SHP77 treated with DMSO at 0.1 percent for 48 hours (cell line): ENCODE data around the gene CD1B.
"Not testable (repeated sequence)": the region's sequence is repeated elsewhere in the genome, so short reads cannot be mapped to it uniquely, and the experiment has no call there.

Experiments used
- DNase-seq: peaks from one replicate; lab custom pipeline; 2025; lab: John Stamatoyannopoulos, UW

CD1B gene

GRCh38 chr1:158328426-158328825 lies 2.9 kb downstream of the CD1B start:
- no peak for DNase-seq

- no peak for DNase-seq
Observed at GRCh38 chr1:158327481-158327880, 3.9 kb downstream of the CD1B start.

- DNase-seq: no peak
Observed at GRCh38 chr1:158324395-158324794, 6.9 kb downstream of the CD1B start.

GRCh38 chr1:158323866-158324265 lies 7.5 kb downstream of the CD1B start:
- DNase-seq: no peak

- DNase-seq: no peak
Observed at GRCh38 chr1:158311066-158311465, 20.3 kb downstream of the CD1B start.

GRCh38 chr1:158310623-158311022 lies 20.7 kb downstream of the CD1B start:
- DNase-seq: no peak

- DNase-seq: no peak
Observed at GRCh38 chr1:158295791-158296190, 35.5 kb downstream of the CD1B start.

- no peak for DNase-seq
Observed at GRCh38 chr1:158290321-158290844, 40.9 kb downstream of the CD1B start.

- DNase-seq: no peak
Observed at GRCh38 chr1:158289811-158290210, 41.5 kb downstream of the CD1B start, which contains the start of gene CD1C. Gene CD1C (plus strand): TSS chr1:158289923. CDS start chr1:158290065, 142 bp downstream.

GRCh38 chr1:158286941-158287346 lies 44.4 kb downstream of the CD1B start:
- no peak for DNase-seq

GRCh38 chr1:158286487-158286886 lies 44.8 kb downstream of the CD1B start:
- no peak for DNase-seq

GRCh38 chr1:158285756-158286241 lies 45.5 kb downstream of the CD1B start:
- no peak for DNase-seq

GRCh38 chr1:158283965-158284364 lies 47.4 kb downstream of the CD1B start:
- DNase-seq: no peak

- DNase-seq: not testable (repeated sequence)
Observed at GRCh38 chr1:158282421-158282820, 48.9 kb downstream of the CD1B start.
